Upper lobe of right lung (tissue), 1 donor: ENCODE results near the gene TRPM2. TPM values are rescaled to one million over a fixed set of nuclear protein-coding genes. Genes with fewer than 3 reads are reported as not detected.

Source experiments
- ATAC-seq: fragments of 200-7000 bp; cut with Tn5 transposase; one replicate; pipeline ENCODE4 v1.9.1; 2020; ENCODE audit warnings: mild to moderate bottlenecking, moderate library complexity
- DNase-seq: peaks from one replicate; pipeline ENCODE4 v3.0.0-alpha.2; 2020
- H3K27ac ChIP-seq: fragments of 200-600 bp; one replicate; pipeline ENCODE4 v1.8.0; 2022
- H3K27me3 ChIP-seq: fragments of 200-600 bp; one replicate; pipeline ENCODE4 v1.8.0; 2022; ENCODE audit warnings: mild to moderate bottlenecking
- H3K36me3 ChIP-seq: fragments of 200-600 bp; one replicate; pipeline ENCODE4 v1.8.0; 2022
- H3K4me1 ChIP-seq: fragments of 200-600 bp; one replicate; pipeline ENCODE4 v1.8.0; 2022
- H3K4me3 ChIP-seq: fragments of 200-600 bp; one replicate; pipeline ENCODE4 v1.8.0; 2022; ENCODE audit warnings: mild to moderate bottlenecking
- H3K9me3 ChIP-seq: fragments of 200-600 bp; one replicate; pipeline ENCODE4 v1.8.0; 2022
- CTCF ChIP-seq: fragments of 200-600 bp; IDR thresholded peaks from one replicate; pipeline ENCODE4 v1.8.0; 2022; ENCODE audit warnings: antibody characterized with exemption
- intact Hi-C: fragments of 100-400 bp; cut with DNase I; formaldehyde crosslinking; loops from one replicate; pipeline ENCODE4 v1.11.0; 2022
- total RNA-seq: library from RNA; stranded (reverse); fragmentation: NEBNext Ultra II Directional; extraction: Animal tissue kit (Norgen Biotek cat#: 25700); gene quantifications from one replicate; pipeline ENCODE4 v1.2.1, GENCODE V29; 2021
- donor health status: DM: no; HTN: yes; CAD: no; lungs with severe emphysema.

Gene TRPM2
- total RNA-seq, 1 donor from 2014 or later, result 10.0 TPM

GRCh38 chr21:44383216-44383615, 29.8 kb downstream of the TRPM2 start:
- ATAC-seq (no peak), DNase-seq (peak; percentile 29)
- TF ChIP-seq CTCF, result no peak

GRCh38 chr21:44384968-44385367, 31.5 kb downstream of the TRPM2 start:
- Histone ChIP-seq H3K4me1 (no peaks in the 10 kb centered on the region), H3K27ac (no peak overlapping the region), H3K27me3 (no peaks in the 10 kb centered on the region), H3K36me3 (no peaks in the 10 kb centered on the region), H3K9me3 (peaks cover 21% of the 10 kb centered on the region), H3K4me3 (no peak overlapping the region)
- no peak for DNase-seq
- no peak for ATAC-seq
- intact Hi-C loops, result no loop called here
- TF ChIP-seq CTCF, result no peak

More at GRCh38 chr21:44383216-44383615, 29.8 kb downstream of the TRPM2 start:
- intact Hi-C loops, result no loop called here
- H3K4me1 ChIP-seq, result no peaks in the 10 kb centered on the region
- no peaks in the 10 kb centered on the region for H3K36me3 ChIP-seq
- no peaks in the 10 kb centered on the region for H3K27me3 ChIP-seq
- H3K4me3 ChIP-seq, result no peak overlapping the region
- H3K27ac ChIP-seq, result no peak overlapping the region
- H3K9me3 ChIP-seq, result peaks cover 21% of the 10 kb centered on the region

GRCh38 chr21:44389335-44389734, 35.9 kb downstream of the TRPM2 start:
- no peak for ATAC-seq
- no peak for TF ChIP-seq CTCF

GRCh38 chr21:44390886-44391285, 37.5 kb downstream of the TRPM2 start:
- DNase-seq (peak; percentile 50), ATAC-seq (no peak)
- H3K27me3 ChIP-seq, result peaks cover 9% of the 10 kb centered on the region
- H3K27ac ChIP-seq, result no peak overlapping the region
- H3K4me3 ChIP-seq, result no peak overlapping the region
- H3K36me3 ChIP-seq, result no peaks in the 10 kb centered on the region
- no peak for TF ChIP-seq CTCF
- H3K4me1 ChIP-seq, result no peaks in the 10 kb centered on the region
- intact Hi-C loops, result no loop called here
- peaks cover 5% of the 10 kb centered on the region for H3K9me3 ChIP-seq

More at GRCh38 chr21:44389335-44389734, 35.9 kb downstream of the TRPM2 start:
- Histone ChIP-seq H3K27ac (no peak overlapping the region), H3K27me3 (peaks cover under 1% of the 10 kb centered on the region), H3K4me1 (no peaks in the 10 kb centered on the region), H3K4me3 (no peak overlapping the region), H3K36me3 (no peaks in the 10 kb centered on the region), H3K9me3 (peaks cover 18% of the 10 kb centered on the region)
- no peak for DNase-seq
- intact Hi-C loops, result no loop called here

- intact Hi-C loops, result no loop called here
These were observed 38.1 kb downstream of the TRPM2 start for GRCh38 chr21:44391345-44392091.

More at GRCh38 chr21:44391345-44392091, 38.1 kb downstream of the TRPM2 start:
- Histone ChIP-seq H3K4me3 (no peak overlapping the region), H3K9me3 (peaks cover 2% of the 10 kb centered on the region), H3K36me3 (no peaks in the 10 kb centered on the region), H3K27ac (no peak overlapping the region), H3K27me3 (peaks cover 9% of the 10 kb centered on the region), H3K4me1 (no peaks in the 10 kb centered on the region)
- no peak for TF ChIP-seq CTCF
- ATAC-seq, result peak; percentile 39
- peak; percentile 80 for DNase-seq
